Pons (tissue), 1 donor: ENCODE results near the gene PRUNE1.
A peak's percentile ranks its signal among the peaks of the same experiment; 100 is the strongest.

Experiments used
- DNase-seq: peaks from one replicate; pipeline ENCODE4 v3.0.0-alpha.2; 2016; ENCODE audit warnings: low spot score

Gene PRUNE1

GRCh38 chr1:150979092-150980056, 28.9 kb upstream of the PRUNE1 start:
- peak; percentile 95 for DNase-seq

GRCh38 chr1:150981177-150981804, 27.0 kb upstream of the PRUNE1 start:
- DNase-seq: no peak

GRCh38 chr1:150981805-150982712, 26.2 kb upstream of the PRUNE1 start, which contains the start of gene ANXA9:
Gene ANXA9 (plus strand): TSS chr1:150982292. CDS start chr1:150983106, 814 bp downstream.
- no peak for DNase-seq

GRCh38 chr1:150985179-150985825, 22.9 kb upstream of the PRUNE1 start:
- no peak for DNase-seq

- no peak for DNase-seq
These were observed 20.3 kb upstream of the PRUNE1 start for GRCh38 chr1:150987924-150988323.

- no peak for DNase-seq
These were observed 15.6 kb upstream of the PRUNE1 start for GRCh38 chr1:150992626-150993025.

GRCh38 chr1:150994248-150994647, 14.0 kb upstream of the PRUNE1 start:
- DNase-seq: no peak

GRCh38 chr1:150995460-150995859, 12.8 kb upstream of the PRUNE1 start:
- no peak for DNase-seq

- DNase-seq: no peak
These were observed 12.4 kb upstream of the PRUNE1 start for GRCh38 chr1:150995896-150996295.

- DNase-seq: no peak
These were observed 10.9 kb upstream of the PRUNE1 start for GRCh38 chr1:150997126-150997872.

GRCh38 chr1:150997949-150998348, 10.3 kb upstream of the PRUNE1 start:
- DNase-seq: no peak

GRCh38 chr1:150999051-150999674, 9.1 kb upstream of the PRUNE1 start:
- peak; percentile 85 for DNase-seq

- DNase-seq: no peak
These were observed 8.3 kb upstream of the PRUNE1 start for GRCh38 chr1:150999926-151000325.

- no peak for DNase-seq
These were observed 7.8 kb upstream of the PRUNE1 start for GRCh38 chr1:151000408-151000807.

GRCh38 chr1:151001602-151002001, 6.6 kb upstream of the PRUNE1 start:
- no peak for DNase-seq

- DNase-seq: no peak
These were observed 6.2 kb upstream of the PRUNE1 start for GRCh38 chr1:151002051-151002450.

GRCh38 chr1:151002611-151003010, 5.6 kb upstream of the PRUNE1 start:
- no peak for DNase-seq

- DNase-seq: no peak
These were observed 5.1 kb upstream of the PRUNE1 start for GRCh38 chr1:151003180-151003579.

GRCh38 chr1:151005729-151006319, 2.4 kb upstream of the PRUNE1 start:
- peak; percentile 54 for DNase-seq
